ENCODE results near the gene CARD11.
A peak's percentile ranks its signal among the peaks of the same experiment; 100 is the strongest.
"Not testable (repeated sequence)": the region's sequence is repeated elsewhere in the genome, so short reads cannot be mapped to it uniquely, and the experiment has no call there.

CARD11 gene

GRCh38 chr7:2959103-2959680 lies 84.5 kb downstream of the CARD11 start:
- DNase-seq = no peak

DNA sequence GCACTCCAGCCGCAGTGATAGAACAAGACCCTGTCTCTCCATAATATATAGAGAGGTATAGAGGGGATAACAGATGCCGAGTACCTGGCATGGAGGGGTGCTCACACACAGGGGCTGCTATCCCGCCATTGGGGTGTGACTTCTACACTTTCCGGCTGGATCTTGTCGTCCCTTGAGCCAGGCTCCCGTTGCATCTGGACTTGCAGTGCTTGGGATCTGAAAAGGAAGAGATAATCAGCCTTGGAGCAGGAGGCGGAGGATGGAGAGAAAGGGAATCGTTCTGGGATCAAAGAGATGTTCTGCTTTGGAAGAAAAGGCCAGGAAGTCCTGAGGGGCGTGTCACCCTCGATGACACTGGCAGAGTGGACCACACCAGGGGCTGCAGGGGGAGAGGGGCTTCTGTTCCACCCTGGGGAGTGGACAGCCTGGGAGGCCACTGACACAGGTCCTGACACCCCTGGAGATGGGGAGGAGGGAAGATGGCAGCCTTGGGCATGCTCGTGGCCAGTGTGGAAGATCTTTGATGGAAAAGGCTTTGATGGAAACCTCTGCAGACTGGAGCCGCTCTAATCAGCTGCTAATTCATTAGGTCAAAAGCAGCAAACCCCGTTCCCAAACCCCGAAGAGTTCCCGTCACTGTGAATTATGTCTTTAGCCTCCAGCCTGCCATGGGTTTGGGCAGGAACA lies 85.1 kb downstream of the CARD11 start:
- no peak for DNase-seq

- DNase-seq = not testable (repeated sequence)
Observed at GRCh38 chr7:2957369-2957727, 86.3 kb downstream of the CARD11 start.

GRCh38 chr7:2956526-2957368 lies 86.9 kb downstream of the CARD11 start:
- no peak for DNase-seq

DNA sequence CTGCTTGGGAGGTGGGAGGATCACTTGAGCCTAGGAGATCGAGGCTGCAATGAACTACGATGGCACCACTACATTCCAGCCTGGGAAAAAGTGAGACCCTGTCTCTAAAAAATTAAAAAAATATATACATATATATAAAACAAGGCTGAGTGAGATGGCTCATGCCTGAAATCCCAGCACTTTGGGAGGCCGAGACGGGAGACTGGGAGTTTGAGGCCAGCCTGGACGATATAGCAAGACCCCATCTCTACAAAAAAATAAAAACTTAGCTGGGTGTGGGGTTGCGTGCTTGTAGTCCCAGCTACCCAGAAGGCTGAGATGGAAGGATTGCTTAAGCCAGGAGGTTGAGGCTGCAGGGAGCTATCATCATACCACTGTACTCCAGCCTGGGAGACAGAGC lies 87.6 kb downstream of the CARD11 start:
- DNase-seq = no peak

- no peak for DNase-seq
Observed at GRCh38 chr7:2955269-2955668, 88.4 kb downstream of the CARD11 start.

DNA sequence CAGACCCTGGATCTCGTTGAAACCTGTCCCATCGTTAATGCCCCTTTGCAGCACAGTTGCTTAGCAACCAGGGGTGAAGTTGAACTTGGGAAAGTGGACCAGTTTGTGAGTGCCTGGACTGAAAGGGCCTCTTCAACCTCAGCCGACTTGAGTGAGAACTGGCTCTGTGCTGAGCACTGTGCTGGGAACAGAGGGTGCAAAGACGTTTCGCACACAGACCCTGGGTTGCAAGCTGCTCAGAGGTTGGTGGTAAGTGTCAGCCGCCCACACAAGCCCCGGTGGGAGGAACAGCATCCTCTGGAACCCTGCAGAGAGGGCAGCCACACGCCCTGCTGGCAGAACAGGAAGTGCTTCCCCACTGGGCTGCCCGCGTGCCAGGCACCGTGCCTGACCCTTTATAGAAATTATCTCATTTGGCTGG lies 89.2 kb downstream of the CARD11 start:
- DNase-seq = no peak

GRCh38 chr7:2953588-2954407 lies 89.9 kb downstream of the CARD11 start:
- no peak for DNase-seq

DNA sequence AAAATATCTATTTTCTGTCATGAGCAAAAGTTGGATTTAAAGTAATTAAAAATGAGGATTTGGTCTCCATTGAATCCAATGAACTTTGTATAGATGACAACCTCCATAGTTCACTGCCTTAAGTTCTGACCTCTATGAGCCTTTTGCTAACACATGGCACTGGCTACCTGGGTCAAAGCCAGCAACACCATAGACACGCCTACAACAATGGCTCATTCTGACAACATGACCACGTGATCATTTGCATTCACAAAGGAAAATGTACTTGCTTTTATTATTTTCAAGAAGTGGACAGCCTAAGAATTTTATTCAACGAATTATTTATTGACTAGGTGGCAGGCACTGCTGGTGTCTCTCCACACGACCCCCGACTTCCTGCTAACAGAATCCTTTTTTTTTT lies 90.6 kb downstream of the CARD11 start:
- no peak for DNase-seq

DNA sequence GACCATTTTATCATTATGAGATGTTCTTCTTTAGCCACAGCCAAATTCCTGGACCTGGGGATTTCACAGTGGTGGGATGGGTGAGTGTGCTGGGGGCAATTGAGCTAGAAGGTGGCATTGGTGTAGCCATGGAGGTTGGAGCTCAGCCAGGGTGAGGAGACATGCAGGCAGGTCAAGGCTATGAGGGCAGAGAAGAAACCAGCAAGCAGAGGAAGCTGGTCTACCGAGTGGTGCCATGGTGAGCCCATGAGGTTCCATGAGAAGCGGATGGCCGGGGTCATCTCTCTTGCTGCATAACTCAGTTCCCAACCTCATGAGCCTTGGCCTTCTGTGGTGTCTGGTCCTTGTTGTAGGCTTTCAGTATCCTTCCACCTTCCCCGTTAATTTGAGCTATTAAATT lies 91.4 kb downstream of the CARD11 start:
- DNase-seq = no peak

- no peak for DNase-seq
Observed at GRCh38 chr7:2950578-2950977, 93.1 kb downstream of the CARD11 start.

- peak in 1 of 2 experiments; percentile 28 for DNase-seq
Observed at GRCh38 chr7:2948749-2949148, 94.9 kb downstream of the CARD11 start.

- no peak for DNase-seq
Observed at GRCh38 chr7:2947058-2947780, 96.4 kb downstream of the CARD11 start.

DNA sequence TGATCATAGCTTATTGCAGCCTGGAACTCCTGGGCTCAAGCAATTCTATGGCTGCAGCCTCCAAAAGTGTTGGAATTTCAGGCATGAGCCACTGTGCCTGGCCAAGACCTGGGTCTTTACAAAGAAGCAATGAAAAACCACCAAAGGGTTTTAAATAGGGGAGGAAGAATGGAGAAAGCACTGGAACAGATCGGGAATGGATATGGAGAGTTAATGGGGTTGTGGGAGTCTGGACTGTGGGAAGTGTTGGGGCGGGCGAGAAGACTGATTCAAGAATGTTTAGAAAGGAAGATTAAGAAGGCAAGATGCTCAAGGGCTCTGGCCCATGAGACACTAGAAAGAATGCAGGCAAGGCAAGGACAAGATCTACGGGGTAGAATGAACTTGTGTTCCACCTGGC lies 98.5 kb downstream of the CARD11 start:
- no peak for DNase-seq

DNA sequence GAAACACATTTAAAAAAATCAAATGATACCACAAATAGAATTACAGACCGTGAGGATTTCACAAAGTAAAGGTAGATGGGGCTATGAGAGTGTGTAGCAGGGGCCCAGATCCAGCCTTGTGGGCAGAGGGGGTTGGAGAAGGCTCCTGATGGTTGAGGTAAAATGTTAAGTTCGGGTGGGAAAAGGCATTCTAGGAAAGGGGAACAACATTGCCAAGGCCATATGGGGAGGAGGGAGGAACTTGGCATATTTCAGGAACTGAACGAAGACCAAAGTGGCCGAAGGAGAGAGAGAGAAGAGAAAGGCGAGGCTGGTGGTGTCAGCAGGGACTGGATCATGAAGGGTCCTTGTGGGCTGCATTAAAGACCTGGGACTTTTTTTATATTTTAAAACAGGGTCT lies 98.9 kb downstream of the CARD11 start:
- DNase-seq = no peak

DNA sequence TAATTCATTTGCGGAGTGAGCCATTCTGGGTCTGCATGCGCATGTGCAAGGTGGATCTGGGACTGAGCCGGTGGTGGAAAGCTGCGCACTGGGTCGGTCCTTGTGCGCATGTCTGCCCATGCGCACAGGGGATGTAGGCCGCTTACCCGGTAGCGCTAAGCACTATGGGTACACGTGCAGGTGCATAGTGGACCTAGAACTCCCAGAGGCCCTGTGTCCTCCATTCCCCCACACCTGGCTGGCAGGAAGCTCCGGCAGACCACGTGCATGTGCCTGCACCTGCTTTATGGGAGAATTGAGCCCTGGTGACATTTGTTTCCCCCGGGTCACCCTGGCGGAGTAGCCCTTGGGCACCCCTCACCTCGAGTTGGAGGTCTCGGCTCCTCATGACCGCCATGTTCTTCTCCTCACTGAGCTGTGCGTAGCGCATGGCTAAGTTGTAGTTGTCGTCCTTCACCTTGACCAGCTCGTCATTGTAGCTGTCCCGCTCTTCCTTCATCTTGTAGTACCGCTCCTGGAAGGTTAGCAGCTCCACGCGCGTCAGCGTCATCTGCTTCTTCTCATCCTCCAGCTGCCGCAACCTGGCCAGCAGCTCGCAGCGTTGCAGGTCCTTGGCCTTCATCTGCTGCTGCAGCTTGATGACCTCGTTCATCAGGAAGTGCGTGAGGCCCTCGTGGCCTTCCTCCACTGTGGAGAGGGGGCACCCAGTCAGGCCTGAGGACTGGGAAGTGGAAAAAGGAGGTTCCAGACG lies 99.6 kb downstream of the CARD11 start:
- DNase-seq = no peak

DNA sequence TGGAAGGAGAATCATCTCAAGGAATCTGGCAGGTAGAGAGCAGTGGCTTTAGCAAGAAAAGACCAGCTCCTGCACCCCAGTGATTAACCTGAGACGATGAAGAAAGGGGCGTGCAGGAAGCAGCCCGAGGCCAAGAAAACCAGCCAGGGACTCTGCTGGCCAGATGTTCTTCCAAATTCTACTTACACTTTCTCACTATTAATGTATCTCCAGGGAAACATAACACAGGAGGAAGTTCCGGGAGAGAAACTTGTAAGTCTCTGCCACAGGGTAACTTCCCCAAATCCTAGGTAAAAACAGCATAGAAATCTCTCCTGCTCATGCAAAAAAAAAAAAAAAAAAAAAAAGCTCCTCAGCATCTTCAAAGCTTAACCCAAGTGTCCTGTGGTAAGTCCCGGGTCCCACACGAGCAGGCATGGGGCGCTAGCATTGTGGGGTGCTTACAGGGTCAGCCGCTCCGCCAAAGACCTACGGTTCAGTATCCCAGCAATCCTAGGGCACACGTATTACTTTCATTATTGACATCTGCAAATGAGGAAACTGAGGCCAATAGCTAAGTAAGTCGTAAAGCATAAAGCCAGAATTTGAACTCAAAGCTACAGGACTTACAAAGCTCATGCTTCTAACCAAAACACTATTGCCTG lies 102.3 kb downstream of the CARD11 start:
- DNase-seq = no peak

DNA sequence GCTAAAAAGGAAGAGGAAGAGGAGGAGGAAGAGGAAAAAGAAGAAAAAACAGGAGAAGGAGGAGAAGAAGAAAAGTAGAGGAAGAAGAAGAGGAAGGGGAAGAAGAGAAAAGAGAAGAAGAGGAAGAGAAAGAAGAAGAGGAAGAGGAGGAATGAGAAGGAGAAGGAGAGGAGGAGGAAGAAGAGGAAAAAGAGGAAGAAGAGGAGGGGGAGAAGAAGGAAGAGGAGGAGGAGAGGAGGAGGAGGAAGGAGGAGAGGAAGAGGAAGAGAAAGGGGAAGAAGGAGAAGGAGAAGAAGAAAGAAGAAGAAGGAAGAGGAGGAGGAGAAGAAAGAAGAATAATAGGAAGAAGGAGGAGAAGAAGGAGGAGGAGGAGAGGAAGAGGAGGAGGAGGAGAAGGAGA lies 103.2 kb downstream of the CARD11 start:
- no peak for DNase-seq

DNA sequence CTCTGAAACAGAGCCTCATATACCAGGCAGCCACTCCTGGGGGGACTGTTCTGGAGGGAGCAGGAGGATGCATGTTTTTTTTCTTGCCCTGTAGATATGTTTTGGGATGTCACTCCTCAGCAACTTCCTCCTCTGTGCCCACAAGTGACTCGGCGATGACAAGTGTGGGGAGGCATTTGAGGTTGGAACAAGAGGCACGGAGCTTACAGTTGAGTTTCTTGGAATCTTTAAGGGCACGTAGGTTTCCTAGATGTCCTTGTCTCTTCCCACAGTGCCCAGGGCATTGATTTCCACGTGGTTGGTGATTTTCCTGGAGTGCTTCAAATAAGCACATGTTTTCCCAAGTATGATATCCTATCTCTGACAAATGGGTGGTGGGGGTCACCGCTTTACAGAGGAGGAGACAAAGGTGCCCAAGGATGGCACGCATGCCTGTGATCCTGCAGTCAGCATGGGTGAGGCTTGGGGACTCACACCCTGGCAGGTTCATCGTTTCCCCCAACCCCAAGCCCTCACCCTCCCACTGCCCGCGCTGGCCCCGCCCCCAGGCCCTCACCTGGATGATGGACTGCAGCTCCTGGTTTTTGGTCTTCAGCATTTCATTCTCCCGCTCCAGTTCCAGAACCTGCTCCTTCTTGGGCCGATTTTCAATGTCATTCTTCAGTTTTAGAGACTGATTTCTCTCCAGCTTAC lies 104.3 kb downstream of the CARD11 start:
- no peak for DNase-seq

DNA sequence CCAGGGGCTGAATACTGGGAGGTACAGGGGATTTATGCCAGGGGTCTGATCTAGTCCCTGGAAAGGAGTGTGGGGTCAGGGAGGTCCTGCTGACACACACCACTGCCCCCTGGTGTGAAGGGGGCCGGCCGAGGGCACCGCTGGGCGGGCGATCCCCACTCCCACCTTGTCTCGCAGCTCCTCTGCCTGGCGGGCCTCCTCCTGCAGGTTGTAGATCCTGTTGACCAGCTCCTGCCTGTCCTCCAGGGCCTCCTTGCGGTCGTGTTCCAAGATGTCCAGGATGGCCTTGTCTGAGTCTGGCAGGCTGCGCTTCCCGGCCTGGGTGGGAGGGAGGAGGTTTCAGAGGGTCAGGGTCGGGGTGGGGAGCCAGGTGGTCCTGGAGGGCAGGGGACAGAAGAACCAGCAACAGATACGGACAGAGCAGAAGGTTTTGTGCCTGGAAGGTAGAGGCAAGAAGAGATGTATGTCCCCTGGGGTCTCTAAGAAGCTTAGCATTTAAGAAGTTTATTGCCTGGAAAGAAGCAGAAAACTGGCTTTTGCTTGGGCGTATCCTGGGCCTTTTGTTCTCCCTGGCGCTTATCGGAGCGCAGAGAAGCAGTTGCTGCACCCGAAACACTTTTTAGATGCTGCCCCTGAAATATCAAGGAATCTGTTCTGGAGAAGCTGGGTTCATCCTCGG lies 105.0 kb downstream of the CARD11 start:
- DNase-seq = no peak

Measured in NCI-H2081 (cell line).